Ovary (tissue), 3 donors: ENCODE results near the gene EPHA2.

Experiments used
- POLR2A ChIP-seq: fragments of 450-650 bp; IDR thresholded peaks from one replicate; pipeline ENCODE4 v1.6.1; 2017; ENCODE audit warnings: antibody characterized with exemption, mild to moderate bottlenecking, moderate library complexity
- TF ChIP-seq, protein P1 (sequence below), 3 donors: fragments of 450-650 bp in 2 of 3; fragments of 200-600 bp in 1 of 3; IDR thresholded peaks; one replicate each; pipeline versions ENCODE4 v1.5.1 to v1.8.0; 2016 to 2022; ENCODE audit warnings: antibody characterized with exemption in 3 of 3, mild to moderate bottlenecking in 1 of 3
- donor health status: DM: no; HTN: no; CAD: no.

DNA sequence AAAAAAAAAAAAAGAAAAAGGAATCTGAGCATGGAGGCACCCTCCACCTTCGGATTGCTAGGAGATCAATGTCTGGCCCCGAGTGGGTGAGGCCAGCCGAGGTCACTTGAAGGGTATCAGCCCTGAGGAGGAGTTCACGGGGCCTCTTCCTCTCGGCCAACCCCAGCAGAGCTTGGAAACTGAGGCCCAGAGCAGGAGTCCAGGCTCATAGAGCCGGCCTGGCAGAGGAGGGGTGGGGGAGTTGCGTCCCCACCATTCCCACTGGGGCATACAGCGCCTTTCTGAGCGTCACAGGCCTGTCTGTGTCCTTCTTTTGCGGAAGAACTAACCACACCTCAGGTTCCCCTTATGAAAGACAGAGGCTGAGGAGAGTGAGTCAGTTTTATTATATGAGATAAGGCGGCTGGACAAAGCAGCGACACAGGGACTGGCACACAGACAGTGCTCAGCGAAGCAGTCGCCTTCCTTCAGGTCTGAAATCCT, 17.1 kb upstream of the EPHA2 start:
- TF ChIP-seq, protein P1, sequence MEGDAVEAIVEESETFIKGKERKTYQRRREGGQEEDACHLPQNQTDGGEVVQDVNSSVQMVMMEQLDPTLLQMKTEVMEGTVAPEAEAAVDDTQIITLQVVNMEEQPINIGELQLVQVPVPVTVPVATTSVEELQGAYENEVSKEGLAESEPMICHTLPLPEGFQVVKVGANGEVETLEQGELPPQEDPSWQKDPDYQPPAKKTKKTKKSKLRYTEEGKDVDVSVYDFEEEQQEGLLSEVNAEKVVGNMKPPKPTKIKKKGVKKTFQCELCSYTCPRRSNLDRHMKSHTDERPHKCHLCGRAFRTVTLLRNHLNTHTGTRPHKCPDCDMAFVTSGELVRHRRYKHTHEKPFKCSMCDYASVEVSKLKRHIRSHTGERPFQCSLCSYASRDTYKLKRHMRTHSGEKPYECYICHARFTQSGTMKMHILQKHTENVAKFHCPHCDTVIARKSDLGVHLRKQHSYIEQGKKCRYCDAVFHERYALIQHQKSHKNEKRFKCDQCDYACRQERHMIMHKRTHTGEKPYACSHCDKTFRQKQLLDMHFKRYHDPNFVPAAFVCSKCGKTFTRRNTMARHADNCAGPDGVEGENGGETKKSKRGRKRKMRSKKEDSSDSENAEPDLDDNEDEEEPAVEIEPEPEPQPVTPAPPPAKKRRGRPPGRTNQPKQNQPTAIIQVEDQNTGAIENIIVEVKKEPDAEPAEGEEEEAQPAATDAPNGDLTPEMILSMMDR (IDR thresholded peaks at IDR 0.05): no peak
- TF ChIP-seq POLR2A: no peak
